ENCODE data around the gene TPRN.

The TPRN gene

DNA sequence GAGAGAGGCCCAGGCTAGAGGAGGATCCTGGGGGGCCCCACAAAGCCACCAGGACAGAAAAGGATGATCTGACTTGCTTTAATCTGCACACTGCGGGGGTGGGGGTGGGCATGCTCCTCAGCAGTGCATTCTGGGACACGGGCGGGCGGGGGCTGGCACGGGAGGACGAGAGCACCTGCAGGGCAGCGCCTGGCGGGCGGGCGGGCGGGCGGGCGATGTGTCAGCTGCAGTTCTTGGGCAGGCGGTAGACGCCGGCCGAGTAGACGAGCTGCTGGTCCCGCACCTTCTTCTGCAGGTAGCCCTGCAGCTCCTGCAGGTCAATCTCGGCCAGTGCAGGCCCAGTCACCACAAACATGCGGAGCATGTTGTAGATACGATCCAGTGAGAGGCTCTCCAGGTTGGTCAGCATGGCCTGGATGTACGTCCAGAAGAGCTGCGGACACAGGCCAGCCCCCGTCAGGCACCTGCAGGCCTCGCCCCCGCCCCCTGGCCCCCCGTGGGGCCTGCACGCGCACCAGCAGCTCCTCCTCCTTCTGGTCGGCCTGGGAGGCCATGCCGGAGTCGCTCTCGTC, 25.7 kb downstream of the TPRN start:
- Histone ChIP-seq H2AFZ (ENCODE audit: low read depth, low read length) (no peak overlapping the region), H3K4me1 (ENCODE audit: control insufficient read depth, insufficient read depth, low read depth, low read length) (peaks cover 8% of the 10 kb centered on the region), H3K23ac (ENCODE audit: low read length in 2 of 2) (no peak overlapping the region), H3K36me3 (ENCODE audit: control insufficient read depth in 1 of 2, insufficient read depth in 2 of 2, low read depth in 1 of 2, low read length in 2 of 2) (peaks cover 14 to 33% of the 10 kb centered on the region in 2 experiments), H3K4me3 (ENCODE audit: insufficient read depth in 1 of 2, low read depth in 1 of 2, low read length in 2 of 2) (no peak overlapping the region), H3K9ac (ENCODE audit: low read length) (no peak overlapping the region), H2BK120ac (ENCODE audit: low read depth, low read length) (no peak overlapping the region), H2BK5ac (ENCODE audit: low read depth, low read length, poor library complexity, severe bottlenecking) (no peak overlapping the region), H3K79me1 (replicated peaks; ENCODE audit: low read length, poor library complexity, severe bottlenecking) (peaks cover 4% of the 10 kb centered on the region), H3K18ac (ENCODE audit: low read depth in 1 of 2, low read length in 2 of 2) (no peak overlapping the region), H3K27ac (ENCODE audit: low read length, poor library complexity, severe bottlenecking) (no peak overlapping the region), H3K14ac (ENCODE audit: low read length in 2 of 2) (no peak overlapping the region), H2BK15ac (ENCODE audit: low read depth, poor library complexity, severe bottlenecking) (no peak overlapping the region), H2AK5ac (ENCODE audit: low read length, severe bottlenecking) (no peak overlapping the region), H4K91ac (ENCODE audit: low read length) (no peak overlapping the region), H4K8ac (ENCODE audit: low read length) (no peak overlapping the region), H3K4ac (ENCODE audit: low read depth in 1 of 2, low read length in 2 of 2) (no peak overlapping the region), H3K4me2 (ENCODE audit: low read length, poor library complexity, severe bottlenecking) (no peak overlapping the region), H3K9me3 (ENCODE audit: control insufficient read depth, low read length) (no peaks in the 10 kb centered on the region), H2BK12ac (ENCODE audit: low read length in 2 of 2) (no peak overlapping the region), H3K27me3 (ENCODE audit: control insufficient read depth in 1 of 2, insufficient read depth in 1 of 2, low read length in 2 of 2) (peaks cover 39 to 52% of the 10 kb centered on the region in 2 experiments)
- no peak for DNase-seq
- 61% methylated on average over 34 of the region's 34 CpGs for WGBS

DNA sequence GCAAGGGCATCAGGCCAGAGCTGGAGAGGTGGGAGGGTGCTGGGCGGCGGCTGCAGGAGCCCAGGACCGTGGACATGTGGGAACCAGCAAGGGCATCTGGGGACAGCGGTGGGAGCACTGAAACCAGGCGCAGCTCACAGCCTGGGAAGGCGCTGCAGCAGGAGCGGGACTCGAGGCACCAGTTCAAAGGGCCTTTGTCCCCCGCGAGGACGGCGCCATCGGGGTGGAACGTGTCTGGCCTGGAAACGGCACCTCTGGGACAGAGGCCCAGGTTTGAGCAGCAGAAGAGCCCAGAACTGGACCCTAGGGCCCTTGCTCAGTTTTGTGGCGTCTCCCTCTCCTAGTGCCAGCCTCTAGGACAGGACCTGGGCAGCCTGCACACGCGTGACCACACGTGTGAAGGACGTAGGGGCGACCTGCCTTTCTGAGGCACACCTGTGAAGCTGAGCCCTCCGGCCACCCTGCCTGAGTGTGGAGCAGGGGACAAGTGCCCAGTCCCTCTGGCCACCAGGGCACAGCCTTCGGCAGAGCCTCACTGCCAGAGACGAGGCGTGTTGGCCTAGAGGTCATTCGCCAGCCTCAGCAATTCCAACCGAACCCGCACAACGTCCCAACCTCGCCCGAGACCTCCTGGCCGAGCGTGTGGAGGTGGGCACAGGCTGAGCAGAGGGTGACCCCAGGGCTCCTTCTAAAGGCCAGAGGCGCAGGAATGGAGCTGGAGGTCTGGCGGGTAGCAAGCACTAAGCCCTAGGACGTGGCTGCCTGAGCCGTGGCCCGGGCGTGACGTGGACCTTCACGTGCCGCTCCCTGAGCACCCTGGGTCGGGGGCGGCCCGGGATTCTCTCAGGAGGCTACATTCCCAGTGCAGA, 26.5 kb downstream of the TPRN start:
- WGBS = 90% methylated on average over 45 of the region's 45 CpGs
- DNase-seq = no peak
- Histone ChIP-seq H3K79me1 (replicated peaks; ENCODE audit: low read length, poor library complexity, severe bottlenecking) (no peaks in the 10 kb centered on the region), H3K27me3 (ENCODE audit: control insufficient read depth in 1 of 2, insufficient read depth in 1 of 2, low read length in 2 of 2) (peaks cover 39 to 59% of the 10 kb centered on the region in 2 experiments), H2BK120ac (ENCODE audit: low read depth, low read length) (no peak overlapping the region), H3K14ac (ENCODE audit: low read length in 2 of 2) (no peak overlapping the region), H3K4me1 (ENCODE audit: control insufficient read depth, insufficient read depth, low read depth, low read length) (peaks cover 15% of the 10 kb centered on the region), H3K9ac (ENCODE audit: low read length) (no peak overlapping the region), H3K27ac (ENCODE audit: low read length, poor library complexity, severe bottlenecking) (no peak overlapping the region), H3K4ac (ENCODE audit: low read depth in 1 of 2, low read length in 2 of 2) (no peak overlapping the region), H3K4me2 (ENCODE audit: low read length, poor library complexity, severe bottlenecking) (no peak overlapping the region), H3K23ac (ENCODE audit: low read length in 2 of 2) (no peak overlapping the region), H4K8ac (ENCODE audit: low read length) (no peak overlapping the region), H2AFZ (ENCODE audit: low read depth, low read length) (no peak overlapping the region), H3K18ac (ENCODE audit: low read depth in 1 of 2, low read length in 2 of 2) (no peak overlapping the region), H3K36me3 (ENCODE audit: control insufficient read depth in 1 of 2, insufficient read depth in 2 of 2, low read depth in 1 of 2, low read length in 2 of 2) (peaks cover 8 to 26% of the 10 kb centered on the region in 2 experiments), H4K91ac (ENCODE audit: low read length) (no peak overlapping the region), H2BK12ac (ENCODE audit: low read length in 2 of 2) (no peak overlapping the region), H2BK15ac (ENCODE audit: low read depth, poor library complexity, severe bottlenecking) (no peak overlapping the region), H3K4me3 (ENCODE audit: insufficient read depth in 1 of 2, low read depth in 1 of 2, low read length in 2 of 2) (no peak overlapping the region), H3K9me3 (ENCODE audit: control insufficient read depth, low read length) (no peaks in the 10 kb centered on the region), H2BK5ac (ENCODE audit: low read depth, low read length, poor library complexity, severe bottlenecking) (no peak overlapping the region), H2AK5ac (ENCODE audit: low read length, severe bottlenecking) (no peak overlapping the region)

DNA sequence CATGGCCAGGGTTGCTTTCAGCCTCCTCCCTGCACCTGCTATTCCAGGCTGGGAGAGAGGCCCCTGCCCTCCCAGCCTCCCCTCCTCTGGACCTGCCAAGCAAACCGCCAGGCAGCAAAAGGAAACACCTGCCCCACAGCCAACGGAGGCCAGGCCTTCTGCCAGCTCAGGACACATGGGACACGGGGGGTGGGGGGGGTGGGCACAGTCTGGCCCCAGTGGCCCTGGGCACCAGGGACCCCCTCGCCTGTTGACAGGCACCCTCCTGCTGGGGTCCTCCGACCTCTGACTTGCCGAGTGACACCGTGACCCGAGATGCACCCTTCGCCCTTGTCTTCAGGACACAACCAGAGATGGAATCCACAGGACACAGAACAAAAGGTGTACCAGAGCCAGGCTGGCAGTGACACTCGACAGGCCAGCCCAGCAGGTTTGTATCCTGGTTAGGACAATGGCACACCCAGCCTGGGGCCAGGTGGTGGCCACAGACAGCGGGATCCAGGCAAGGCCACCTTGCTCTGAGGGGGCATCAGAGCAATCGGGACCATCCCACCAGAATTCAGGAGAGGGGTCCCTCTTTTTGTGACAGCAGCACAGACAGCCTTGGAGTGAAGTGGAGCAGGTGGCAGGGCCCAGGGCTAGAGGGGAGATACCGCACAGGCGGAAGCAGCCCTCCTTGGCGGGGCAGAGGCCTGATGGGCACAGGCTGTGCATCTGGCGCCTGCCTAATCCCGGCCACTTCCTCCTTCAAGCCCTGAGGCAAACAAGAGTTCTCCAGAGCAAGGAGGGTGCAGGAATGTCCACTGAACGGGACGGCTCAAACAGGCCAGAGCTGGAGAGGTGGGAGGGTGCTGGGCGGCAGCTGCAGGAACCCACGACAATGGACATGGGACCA, 27.4 kb downstream of the TPRN start:
- DNase-seq = no peak

More for the DNA sequence above, 27.4 kb downstream of the TPRN start:
- WGBS = 85% methylated on average over 21 of the region's 21 CpGs
- Histone ChIP-seq H3K27ac (ENCODE audit: low read length, poor library complexity, severe bottlenecking) (no peak overlapping the region), H2BK12ac (ENCODE audit: low read length in 2 of 2) (no peak overlapping the region), H3K9ac (ENCODE audit: low read length) (no peak overlapping the region), H2BK120ac (ENCODE audit: low read depth, low read length) (no peak overlapping the region), H3K18ac (ENCODE audit: low read depth in 1 of 2, low read length in 2 of 2) (no peak overlapping the region), H3K14ac (ENCODE audit: low read length in 2 of 2) (no peak overlapping the region), H4K8ac (ENCODE audit: low read length) (no peak overlapping the region), H2AK5ac (ENCODE audit: low read length, severe bottlenecking) (no peak overlapping the region), H3K79me1 (replicated peaks; ENCODE audit: low read length, poor library complexity, severe bottlenecking) (no peaks in the 10 kb centered on the region), H3K4me1 (ENCODE audit: control insufficient read depth, insufficient read depth, low read depth, low read length) (peaks cover 19% of the 10 kb centered on the region), H2BK5ac (ENCODE audit: low read depth, low read length, poor library complexity, severe bottlenecking) (no peak overlapping the region), H3K4ac (ENCODE audit: low read depth in 1 of 2, low read length in 2 of 2) (no peak overlapping the region), H3K36me3 (ENCODE audit: control insufficient read depth in 1 of 2, insufficient read depth in 2 of 2, low read depth in 1 of 2, low read length in 2 of 2) (peaks cover 8 to 18% of the 10 kb centered on the region in 2 experiments), H3K27me3 (ENCODE audit: control insufficient read depth in 1 of 2, insufficient read depth in 1 of 2, low read length in 2 of 2) (peaks cover 44 to 63% of the 10 kb centered on the region in 2 experiments), H3K23ac (ENCODE audit: low read length in 2 of 2) (no peak overlapping the region), H3K4me2 (ENCODE audit: low read length, poor library complexity, severe bottlenecking) (no peak overlapping the region), H4K91ac (ENCODE audit: low read length) (no peak overlapping the region), H3K4me3 (ENCODE audit: insufficient read depth in 1 of 2, low read depth in 1 of 2, low read length in 2 of 2) (no peak overlapping the region), H2AFZ (ENCODE audit: low read depth, low read length) (no peak overlapping the region), H3K9me3 (ENCODE audit: control insufficient read depth, low read length) (no peaks in the 10 kb centered on the region), H2BK15ac (ENCODE audit: low read depth, poor library complexity, severe bottlenecking) (no peak overlapping the region)
